Caki2 (cell line): ENCODE results near the gene ANLN. TPM values are rescaled to one million over a fixed set of nuclear protein-coding genes. Genes with fewer than 3 reads are reported as not detected.
"Not testable (repeated sequence)": the region's sequence is repeated elsewhere in the genome, so short reads cannot be mapped to it uniquely, and the experiment has no call there.

Experiments
- DNase-seq: peaks from one replicate; pipeline ENCODE4 v3.0.0-alpha.2; 2015; ENCODE audit warnings: low read depth
- in situ Hi-C: cut with HindIII; loops from 2 replicates; pipeline ENCODE4 v1.10.0; 2016; ENCODE audit warnings: low sequenced_read_pairs, low pct_unique_long_range_greater_than_20kb, mixed read lengths
- total RNA-seq: library from RNA; depleted of rRNA; stranded (reverse); fragments of >200 nt; shearing (Covaris generic); gene quantifications from 2 replicates; pipeline ENCODE4 v1.2.3, GENCODE V29; 2014; ENCODE audit warnings: low replicate concordance

ANLN gene
- total RNA-seq, 1 experiment from 2014 or later = 111 TPM

GRCh38 chr7:36448781-36449379 is 59.2 kb downstream of the ANLN start:
- in situ Hi-C loops = no loop called here
- DNase-seq = peak; percentile 44

GRCh38 chr7:36449685-36450084 is 60.0 kb downstream of the ANLN start:
- DNase-seq = no peak
- in situ Hi-C loops = no loop called here

DNA sequence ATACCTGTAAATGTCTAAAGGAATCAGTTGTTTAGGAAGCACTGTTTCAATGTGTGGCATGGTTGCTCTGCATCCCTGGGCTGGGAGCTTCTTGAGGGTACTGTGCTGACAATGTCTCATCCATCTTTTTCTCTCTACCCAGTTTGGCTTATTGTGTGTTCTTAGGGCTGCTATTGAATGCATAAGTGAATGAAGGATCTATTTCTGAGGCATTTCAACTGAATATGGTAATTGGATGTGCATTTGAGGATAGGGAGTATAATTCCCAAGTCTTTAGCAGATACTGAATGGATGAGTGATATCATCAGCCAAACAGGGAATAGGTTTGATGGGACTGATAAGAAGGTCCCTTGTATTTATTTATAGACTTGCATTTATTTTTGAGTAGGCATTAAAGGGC is 64.1 kb downstream of the ANLN start:
- in situ Hi-C loops = no loop called here
- no peak for DNase-seq

DNA sequence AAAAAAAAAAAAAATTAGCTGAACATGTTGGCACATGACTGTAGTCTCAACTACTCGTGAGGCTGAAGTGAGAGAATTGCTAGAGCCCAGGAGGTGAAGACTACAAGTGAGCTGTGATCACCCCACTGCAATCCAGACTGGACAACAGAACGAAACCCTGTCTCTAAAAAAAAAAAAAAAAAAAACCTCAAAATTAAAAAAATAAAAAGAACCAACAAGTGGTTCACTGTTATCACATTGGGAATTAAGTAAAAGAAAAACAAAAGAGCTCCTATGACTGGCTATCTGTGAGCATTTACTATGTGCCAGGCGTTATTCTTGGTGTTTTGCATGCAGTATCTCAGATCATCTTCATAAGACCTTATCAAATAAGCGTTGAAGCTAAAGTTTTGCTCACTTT is 66.0 kb downstream of the ANLN start:
- DNase-seq = no peak
- in situ Hi-C loops = no loop called here

- in situ Hi-C loops = no loop called here
- DNase-seq = no peak
Observed at GRCh38 chr7:36456138-36456537, 66.5 kb downstream of the ANLN start.

- in situ Hi-C loops = no loop called here
- DNase-seq = no peak
Observed at GRCh38 chr7:36456548-36456947, 66.9 kb downstream of the ANLN start.

DNA sequence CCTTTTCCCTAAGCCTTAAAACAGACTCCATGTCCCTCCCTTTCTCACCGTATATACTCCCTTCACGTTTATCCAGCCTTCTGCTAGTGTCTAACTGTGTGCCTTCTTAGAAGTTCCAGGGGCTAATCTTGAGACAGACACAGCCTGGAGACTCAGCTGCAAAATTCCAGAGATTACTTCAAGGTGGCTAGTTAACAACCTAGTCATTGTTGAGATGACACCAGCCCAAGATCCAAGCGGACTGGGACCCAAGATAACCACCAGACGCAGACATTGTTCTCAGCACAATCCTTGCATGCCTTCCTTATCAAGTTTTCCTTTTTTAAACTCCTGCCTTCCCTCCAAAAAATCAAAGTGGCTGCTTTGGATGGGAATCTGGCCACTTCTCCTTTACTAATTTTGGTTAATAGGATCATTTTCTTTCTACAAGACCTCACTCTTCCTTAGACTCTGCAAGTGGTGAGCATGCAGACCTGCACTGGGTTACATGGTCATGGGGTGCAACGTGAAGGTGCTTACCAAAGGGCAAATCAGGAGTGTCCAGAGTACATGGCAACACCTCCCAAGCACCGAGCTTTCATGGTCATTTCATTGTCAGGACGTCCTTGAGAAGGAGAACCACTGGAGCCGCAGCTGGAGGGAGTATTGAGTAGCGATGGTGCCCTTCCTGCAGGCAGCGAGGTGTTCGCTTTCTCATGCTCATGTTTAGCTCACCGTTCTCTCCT is 69.7 kb downstream of the ANLN start:
- in situ Hi-C loops = no loop called here
- DNase-seq = no peak

GRCh38 chr7:36460811-36461429 is 71.3 kb downstream of the ANLN start:
- in situ Hi-C loops = no loop called here
- DNase-seq = no peak

DNA sequence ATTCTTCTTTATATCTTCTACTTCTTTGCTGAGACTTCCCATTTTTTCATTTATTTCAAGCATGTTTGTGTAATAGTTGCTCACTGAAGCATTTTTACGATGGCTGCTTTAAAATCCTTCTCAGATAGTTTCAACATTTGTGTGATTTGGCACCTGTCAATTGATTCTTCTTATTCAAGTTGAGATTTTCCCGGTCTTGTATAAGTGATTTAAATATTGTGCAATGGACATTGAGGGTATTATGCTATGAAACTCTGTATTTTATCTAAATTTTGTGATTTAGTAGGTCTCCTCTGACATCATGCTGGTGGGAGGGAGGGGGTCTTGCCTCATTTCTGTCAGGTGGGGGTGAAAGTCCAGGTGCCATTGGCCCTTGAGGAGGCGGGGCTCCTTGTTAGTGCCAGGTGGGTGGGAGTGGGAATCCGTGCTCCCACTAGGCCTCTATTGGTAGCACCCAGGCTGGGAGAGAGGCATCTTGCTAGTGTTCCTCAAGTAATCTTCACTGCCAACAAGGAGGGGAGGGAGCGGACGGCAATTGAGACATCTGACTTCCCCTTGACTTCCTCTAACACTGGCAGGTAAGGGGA is 73.0 kb downstream of the ANLN start:
- in situ Hi-C loops = no loop called here
- no peak for DNase-seq

- in situ Hi-C loops = no loop called here
Observed at GRCh38 chr7:36464271-36464670, 74.6 kb downstream of the ANLN start.

GRCh38 chr7:36466001-36466400 is 76.3 kb downstream of the ANLN start:
- in situ Hi-C loops, DNase-seq: not testable (repeated sequence)

More at GRCh38 chr7:36464271-36464670, 74.6 kb downstream of the ANLN start:
- DNase-seq = no peak

DNA sequence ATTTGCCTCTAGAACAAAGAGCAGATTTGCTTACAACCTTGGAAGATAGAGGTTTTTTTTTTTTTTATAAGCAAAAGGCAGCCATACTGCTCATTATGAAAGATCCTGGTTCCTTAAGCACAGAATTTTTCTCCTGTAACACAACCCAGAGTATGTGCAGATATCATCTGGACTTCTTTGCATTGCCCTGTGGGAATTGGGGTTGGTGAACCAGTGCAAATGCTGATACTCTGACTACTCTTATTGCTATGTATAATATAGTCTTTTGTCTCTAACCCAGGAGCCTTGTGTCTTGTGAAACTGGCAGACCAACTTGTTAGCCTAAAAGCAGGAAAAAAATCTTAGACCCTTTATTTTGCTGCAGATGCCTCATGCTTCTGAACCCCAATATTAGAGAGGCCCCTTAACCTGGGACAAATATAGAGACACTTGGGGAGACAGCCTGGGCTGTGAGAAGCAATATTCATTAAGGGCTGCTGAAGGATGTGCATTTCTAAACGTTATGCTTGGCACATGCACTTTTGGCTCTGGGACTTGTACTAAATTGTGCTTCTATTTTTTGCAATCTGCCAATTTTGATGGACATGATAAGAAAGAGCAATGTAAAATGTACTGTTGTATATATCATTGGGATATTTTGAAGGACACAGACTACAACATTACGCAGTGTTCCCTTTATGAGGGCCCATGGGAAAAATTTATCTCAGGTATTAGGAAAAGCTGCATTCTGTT is 78.9 kb downstream of the ANLN start:
- in situ Hi-C loops = no loop called here
- no peak for DNase-seq

GRCh38 chr7:36469236-36469635 is 79.6 kb downstream of the ANLN start:
- no peak for DNase-seq

DNA sequence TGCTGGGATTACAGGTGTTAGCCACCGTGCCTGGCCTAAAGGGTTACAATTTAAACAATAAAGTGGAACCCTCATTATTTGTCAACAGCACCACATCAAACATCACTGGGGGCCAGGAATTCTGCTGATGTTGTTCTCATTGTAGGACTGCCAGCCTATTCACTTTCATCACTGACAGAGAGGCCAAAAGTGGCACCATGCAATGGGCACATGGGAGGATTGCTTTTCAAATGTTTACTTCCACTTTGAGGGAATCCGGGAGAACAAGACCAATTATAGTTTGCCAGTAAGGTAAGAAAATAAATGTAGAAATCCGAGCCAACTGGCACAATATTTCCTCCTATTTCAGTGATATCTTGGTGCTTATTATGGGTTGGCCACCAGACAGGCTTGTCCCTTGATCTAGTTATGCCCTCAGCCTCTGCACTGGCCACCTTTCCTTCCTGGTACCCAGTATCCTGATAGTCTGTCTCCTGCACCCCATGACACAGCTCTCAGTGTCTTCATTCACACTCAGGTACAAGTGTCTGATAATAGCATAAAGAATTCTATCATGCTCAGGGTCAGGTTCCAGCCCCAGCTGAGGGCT is 82.6 kb downstream of the ANLN start:
- no peak for DNase-seq
- in situ Hi-C loops = no loop called here

More at GRCh38 chr7:36469236-36469635, 79.6 kb downstream of the ANLN start:
- in situ Hi-C loops = no loop called here

DNA sequence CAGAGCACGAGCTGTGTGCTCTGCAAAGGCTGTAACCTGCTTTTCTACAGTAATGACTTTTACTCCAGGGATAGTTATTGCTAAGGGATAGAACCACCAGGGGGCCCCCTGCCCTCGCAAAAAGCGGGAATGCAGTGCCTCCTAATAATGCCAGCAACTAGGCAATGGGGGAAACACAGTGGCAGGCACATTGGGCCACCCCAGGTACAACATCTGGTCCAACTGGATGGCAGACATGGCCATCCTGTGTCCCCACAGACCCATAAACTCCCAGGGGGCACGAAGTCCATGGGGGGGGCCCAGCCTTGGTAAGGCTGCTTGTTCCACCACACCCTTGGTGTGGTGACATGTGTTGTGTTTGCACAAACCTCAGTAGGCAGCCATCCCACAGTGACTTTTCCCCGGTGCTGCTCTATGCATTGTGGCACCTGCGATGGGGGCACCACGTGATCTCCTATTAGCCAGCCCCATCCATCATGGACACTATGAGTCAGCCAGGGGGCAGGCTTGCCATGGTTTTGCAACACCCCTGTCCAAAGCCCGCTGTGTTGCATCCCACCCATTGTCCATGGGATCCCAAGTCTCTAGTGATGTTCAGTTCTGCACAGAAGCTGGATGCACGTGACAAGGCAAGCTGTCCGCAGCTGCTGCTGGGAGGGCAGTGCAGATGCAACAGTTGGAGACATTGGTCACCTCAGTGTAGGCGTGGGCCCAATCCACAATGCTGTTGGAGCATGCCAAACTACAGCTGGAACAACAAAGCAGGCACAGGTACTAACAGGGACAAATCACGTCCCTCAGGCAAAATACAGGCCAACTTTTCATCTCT is 84.0 kb downstream of the ANLN start:
- in situ Hi-C loops = no loop called here
- DNase-seq = peak; percentile 17

DNA sequence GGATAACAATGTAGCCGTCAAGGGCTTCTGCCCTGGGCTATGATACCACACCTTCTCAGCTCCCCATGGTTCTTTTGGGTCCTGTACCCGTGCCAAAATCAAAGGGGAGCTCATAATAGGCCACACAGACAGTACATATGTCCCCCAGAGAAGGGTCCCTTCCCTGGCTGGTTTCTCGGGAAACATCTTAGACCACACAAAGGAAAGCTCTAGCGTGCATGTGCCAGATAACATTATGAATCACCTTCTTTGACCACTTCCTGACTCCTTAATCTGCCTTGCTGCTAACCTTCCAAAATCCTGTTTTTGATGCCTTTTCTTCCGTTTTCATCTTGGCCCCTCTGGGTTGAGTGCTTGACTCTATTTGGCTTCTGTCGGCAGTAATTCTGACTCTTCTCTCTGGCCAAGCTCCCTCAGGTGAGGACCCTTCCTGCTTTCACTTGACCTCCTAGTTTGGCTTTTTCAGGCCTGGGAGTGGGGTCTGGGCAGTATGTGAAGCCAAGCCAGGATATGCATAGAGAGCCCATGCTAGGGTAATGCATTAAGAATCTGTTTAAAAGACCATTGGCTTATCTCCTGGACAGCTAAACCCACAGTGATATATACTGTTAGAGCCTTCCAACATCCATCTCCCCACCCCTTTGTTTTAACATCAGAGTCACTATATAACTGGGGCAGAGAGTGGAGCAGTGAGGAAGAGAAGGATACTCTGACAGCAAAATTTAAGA is 84.8 kb downstream of the ANLN start:
- in situ Hi-C loops = no loop called here
- no peak for DNase-seq

GRCh38 chr7:36475011-36475342 is 85.3 kb downstream of the ANLN start:
- in situ Hi-C loops = no loop called here
- no peak for DNase-seq
